ENCODE measurements around the gene RYK.
"Not testable (repeated sequence)": the region's sequence is repeated elsewhere in the genome, so short reads cannot be mapped to it uniquely, and the experiment has no call there.

Gene RYK

GRCh38 chr3:134253475-134254226 is 3.0 kb upstream of the RYK start:
- DNase-seq: no peak

- no peak for DNase-seq
Measured at GRCh38 chr3:134252766-134253165, 2.1 kb upstream of the RYK start.

GRCh38 chr3:134251731-134252391 is 1.2 kb upstream of the RYK start:
- peak; percentile 37 for DNase-seq

GRCh38 chr3:134249935-134250716 is 533 bp downstream of the RYK start:
- DNase-seq: peak; percentile 75

- DNase-seq: no peak
Measured at GRCh38 chr3:134249296-134249841, 1.3 kb downstream of the RYK start.

GRCh38 chr3:134244921-134245320 is 5.7 kb downstream of the RYK start:
- no peak for DNase-seq

- no peak for DNase-seq
Measured at GRCh38 chr3:134242649-134243617, 7.7 kb downstream of the RYK start.

GRCh38 chr3:134239538-134239937 is 11.1 kb downstream of the RYK start:
- no peak for DNase-seq

GRCh38 chr3:134237454-134238145 is 13.1 kb downstream of the RYK start:
- no peak for DNase-seq

- DNase-seq: no peak
Measured at GRCh38 chr3:134236505-134237170, 14.0 kb downstream of the RYK start.

GRCh38 chr3:134235577-134236076 is 15.0 kb downstream of the RYK start:
- no peak for DNase-seq

GRCh38 chr3:134232951-134233350 is 17.7 kb downstream of the RYK start:
- DNase-seq: no peak

GRCh38 chr3:134232151-134232550 is 18.5 kb downstream of the RYK start:
- DNase-seq: no peak

GRCh38 chr3:134231131-134231530 is 19.5 kb downstream of the RYK start:
- no peak for DNase-seq

GRCh38 chr3:134229038-134229437 is 21.6 kb downstream of the RYK start:
- no peak for DNase-seq

- no peak for DNase-seq
Measured at GRCh38 chr3:134228479-134228878, 22.2 kb downstream of the RYK start.

GRCh38 chr3:134228035-134228434 is 22.6 kb downstream of the RYK start:
- DNase-seq: no peak

- not testable (repeated sequence) for DNase-seq
Measured at GRCh38 chr3:134224796-134225156, 25.9 kb downstream of the RYK start.

- no peak for DNase-seq
Measured at GRCh38 chr3:134222835-134223234, 27.8 kb downstream of the RYK start.

- no peak for DNase-seq
Measured at GRCh38 chr3:134216851-134217250, 33.8 kb downstream of the RYK start.
